Subcutaneous preadipocyte (primary cell): ENCODE results near the gene PLCE1. TPM values are rescaled to one million over a fixed set of nuclear protein-coding genes. Genes with fewer than 3 reads are reported as not detected.

Source experiments
- total RNA-seq: library from RNA; depleted of rRNA; stranded (reverse); fragments of >200 nt; gene quantifications from 2 replicates; pipeline ENCODE4 v1.2.3, GENCODE V29; 2012

The PLCE1 gene
- 0.59 and 1.1 TPM in 2 replicates for total RNA-seq

GRCh38 chr10:93993782-93994437 is at the start of gene PLCE1:
PLCE1 (plus strand) TSS chr10:93993931; CDS start chr10:94031047, 37,116 bp downstream.

Other genes starting within 250 kb of the PLCE1 start
- not detected in 2 replicates for gene LGI1, start 236.0 kb upstream of the PLCE1 start, total RNA-seq
- gene SLC35G1, start 100.0 kb upstream of the PLCE1 start, total RNA-seq, result 2.6 and 4.7 TPM in 2 replicates